Gastroesophageal sphincter (tissue), 4 donors: ENCODE data around the gene CBX7. TPM values are rescaled to one million over a fixed set of nuclear protein-coding genes. Genes with fewer than 3 reads are reported as not detected.
A peak's percentile ranks its signal among the peaks of the same experiment; 100 is the strongest.

Experiments used
- ATAC-seq: fragments of 150-250 bp; one replicate; pipeline ENCODE4 v1.9.1; 2016; ENCODE audit warnings: mild to moderate bottlenecking, moderate library complexity
- H3K27ac ChIP-seq, 4 donors: fragments of 200-600 bp; sonication (generic) in 3 of 4; 1 replicate in 3 of 4; 2 replicates in 1 of 4; pipeline ENCODE4 v1.5.1; 2016 to 2019
- H3K27me3 ChIP-seq: fragments of 200-600 bp; sonication (generic); one replicate; pipeline ENCODE4 v1.5.1; 2019
- H3K36me3 ChIP-seq, 2 donors: fragments of 200-600 bp; sonication (generic); one replicate each; pipeline ENCODE4 v1.5.1; 2019; ENCODE audit warnings: control low read depth in 1 of 2
- H3K4me1 ChIP-seq, 3 donors: fragments of 200-600 bp; sonication (generic); 1 replicate in 2 of 3; 2 replicates in 1 of 3; pipeline ENCODE4 v1.5.1; 2016 to 2019; ENCODE audit warnings: control low read depth in 2 of 3
- H3K4me3 ChIP-seq, 2 donors: fragments of 200-600 bp; sonication (generic); one replicate each; pipeline ENCODE4 v1.5.1; 2019; ENCODE audit warnings: mild to moderate bottlenecking in 1 of 2, moderate library complexity in 1 of 2
- H3K9me3 ChIP-seq, 3 donors: fragments of 200-600 bp; sonication (generic); one replicate each; pipeline ENCODE4 v1.5.1; 2017 to 2019; ENCODE audit warnings: control low read depth in 2 of 3
- CTCF ChIP-seq, 4 experiments: fragments of 200-600 bp in 2 of 4; fragments of 450-650 bp in 2 of 4; sonication (generic) in 1 of 4; IDR thresholded peaks; one replicate each; pipeline ENCODE4 v1.5.1; 2017 to 2019; ENCODE audit warnings: antibody characterized with exemption in 4 of 4, mild to moderate bottlenecking in 2 of 4, moderate library complexity in 2 of 4
- EP300 ChIP-seq: sonication (generic); formaldehyde crosslinking; IDR thresholded peaks from one replicate; pipeline ENCODE4 v1.6.1; 2017; ENCODE audit warnings: antibody characterized with exemption, mild to moderate bottlenecking
- POLR2A ChIP-seq, 2 donors: fragments of 450-650 bp; IDR thresholded peaks; one replicate each; pipeline ENCODE4 v1.6.1; 2017; ENCODE audit warnings: antibody characterized with exemption in 2 of 2, mild to moderate bottlenecking in 2 of 2, moderate library complexity in 1 of 2
- POLR2AphosphoS5 ChIP-seq: sonication (generic); formaldehyde crosslinking; IDR thresholded peaks from one replicate; pipeline ENCODE4 v1.6.1; 2017; ENCODE audit warnings: antibody characterized with exemption
- whole genome bisulfite sequencing, 2 donors: methylation state at CpG; one replicate each; pipeline ENCODE4 v1.1.5; 2018; ENCODE audit warnings: low coverage in 1 of 2; 5-methylcytosine and 5-hydroxymethylcytosine counted together
- total RNA-seq, 4 donors: library from RNA; depleted of rRNA; stranded (reverse); fragments of >200 nt; gene quantifications; one replicate each; pipeline ENCODE4 v1.1.0, GENCODE V29; 2016

Gene CBX7
- total RNA-seq, 4 donors from 2014 or later, result 102 to 223 (median 171) TPM

GRCh38 chr22:39149915-39150847 lies 2.3 kb downstream of the CBX7 start:
- WGBS, 2 donors, result 51 to 62% methylated on average over 2 to 3 of the region's 16 CpGs
- H3K9me3 ChIP-seq, result no peaks in the 10 kb centered on the region
- peaks cover 0 to 73% (median 40%) of the 10 kb centered on the region in 3 donors for H3K4me1 ChIP-seq
- ATAC-seq, result no peak
- H3K27ac ChIP-seq, result peak overlapping the region; percentile 10 to 99 (median 96)
- TF ChIP-seq EP300, result no peak
- no peak for TF ChIP-seq POLR2AphosphoS5
- no peak for TF ChIP-seq POLR2A (IDR thresholded peaks at IDR 0.05)
- TF ChIP-seq CTCF (IDR thresholded peaks at IDR 0.05), result peak in 1 of 4 experiments; percentile 7
- no peaks in the 10 kb centered on the region for H3K27me3 ChIP-seq
- peaks cover 0 to 22% of the 10 kb centered on the region in 2 donors for H3K36me3 ChIP-seq
- H3K4me3 ChIP-seq, result peak overlapping the region in 1 of 2 donors; percentile 75

- Histone ChIP-seq H3K4me1 (peaks cover 0 to 86% (median 47%) of the 10 kb centered on the region in 3 donors), H3K27me3 (no peaks in the 10 kb centered on the region), H3K36me3 (peaks cover 0 to 22% of the 10 kb centered on the region in 2 donors), H3K9me3 (no peaks in the 10 kb centered on the region), H3K4me3 (peak overlapping the region in 1 of 2 donors; percentile 75), H3K27ac (peak overlapping the region; percentile 36 to 99 (median 96))
- no peak for TF ChIP-seq CTCF (IDR thresholded peaks at IDR 0.05)
- peak in 1 of 2 donors; percentile 18 for TF ChIP-seq POLR2A (IDR thresholded peaks at IDR 0.05)
- ATAC-seq, result peak; percentile 26
- no CpG with 5 or more reads among the region's 9 CpGs for WGBS, 2 donors
Observed at GRCh38 chr22:39148727-39149535, 3.5 kb downstream of the CBX7 start.

- H3K9me3 ChIP-seq, result no peaks in the 10 kb centered on the region
- H3K4me3 ChIP-seq, result peak overlapping the region in 1 of 2 donors; percentile 75
- H3K36me3 ChIP-seq, result peaks cover 0 to 22% of the 10 kb centered on the region in 2 donors
- peak overlapping the region; percentile 36 to 99 (median 96) for H3K27ac ChIP-seq
- H3K27me3 ChIP-seq, result no peaks in the 10 kb centered on the region
- TF ChIP-seq EP300 (no peak), POLR2AphosphoS5 (no peak), CTCF (IDR thresholded peaks at IDR 0.05) (no peak), POLR2A (IDR thresholded peaks at IDR 0.05) (no peak)
- peaks cover 0 to 88% (median 52%) of the 10 kb centered on the region in 3 donors for H3K4me1 ChIP-seq
- WGBS, 2 donors, result 37% methylated on average over 6 of the region's 16 CpGs; no CpG with 5 or more reads in 1 of the 2 donors
- no peak for ATAC-seq
Observed at GRCh38 chr22:39148026-39148726, 4.3 kb downstream of the CBX7 start.

- H3K9me3 ChIP-seq, result no peaks in the 10 kb centered on the region
- no peak overlapping the region for H3K4me3 ChIP-seq
- ATAC-seq, result no peak
- 29% methylated on average over 1 of the region's 5 CpGs; no CpG with 5 or more reads in 1 of the 2 donors for WGBS, 2 donors
- peaks cover 0 to 89% (median 52%) of the 10 kb centered on the region in 3 donors for H3K4me1 ChIP-seq
- H3K27me3 ChIP-seq, result no peaks in the 10 kb centered on the region
- TF ChIP-seq CTCF (IDR thresholded peaks at IDR 0.05), result no peak
- no peak for TF ChIP-seq EP300
- no peak for TF ChIP-seq POLR2AphosphoS5
- no peak for TF ChIP-seq POLR2A (IDR thresholded peaks at IDR 0.05)
- peaks cover 0 to 22% of the 10 kb centered on the region in 2 donors for H3K36me3 ChIP-seq
- peak overlapping the region; percentile 84 to 99 (median 96) for H3K27ac ChIP-seq
Observed at GRCh38 chr22:39147335-39148025, 5.0 kb downstream of the CBX7 start.
